GM18870 (cell line): ENCODE measurements around the gene MAML2.

ENCODE experiments used
- ATAC-seq: cut with Tn5 transposase; IDR thresholded peaks from one replicate; pipeline ENCODE4 v1.9.1; 2021; ENCODE audit warnings: moderate library complexity; ENCODE audit not compliant: unreplicated experiment

The MAML2 gene

GRCh38 chr11:96215826-96216225 lies 127.2 kb downstream of the MAML2 start:
- ATAC-seq = no peak

- peak; percentile 68 for ATAC-seq
Observed at GRCh38 chr11:96215110-96215782, 127.7 kb downstream of the MAML2 start.

- ATAC-seq = no peak
Observed at GRCh38 chr11:96214777-96215109, 128.3 kb downstream of the MAML2 start.

- no peak for ATAC-seq
Observed at GRCh38 chr11:96213500-96213899, 129.5 kb downstream of the MAML2 start.

GRCh38 chr11:96211436-96211835 lies 131.6 kb downstream of the MAML2 start:
- ATAC-seq = no peak

- no peak for ATAC-seq
Observed at GRCh38 chr11:96207459-96208449, 135.2 kb downstream of the MAML2 start.

GRCh38 chr11:96206955-96207354 lies 136.0 kb downstream of the MAML2 start:
- ATAC-seq = no peak

- no peak for ATAC-seq
Observed at GRCh38 chr11:96205460-96205809, 137.6 kb downstream of the MAML2 start.

- ATAC-seq = no peak
Observed at GRCh38 chr11:96204721-96205459, 138.1 kb downstream of the MAML2 start.

GRCh38 chr11:96204366-96204659 lies 138.7 kb downstream of the MAML2 start:
- no peak for ATAC-seq

- ATAC-seq = no peak
Observed at GRCh38 chr11:96203567-96204365, 139.2 kb downstream of the MAML2 start.

GRCh38 chr11:96200243-96200642 lies 142.8 kb downstream of the MAML2 start:
- no peak for ATAC-seq

- ATAC-seq = no peak
Observed at GRCh38 chr11:96199563-96200025, 143.4 kb downstream of the MAML2 start.

GRCh38 chr11:96197801-96198701 lies 144.9 kb downstream of the MAML2 start:
- peak; percentile 83 for ATAC-seq

- ATAC-seq = no peak
Observed at GRCh38 chr11:96197103-96197502, 145.9 kb downstream of the MAML2 start.

- no peak for ATAC-seq
Observed at GRCh38 chr11:96196181-96196662, 146.8 kb downstream of the MAML2 start.

- no peak for ATAC-seq
Observed at GRCh38 chr11:96195671-96196070, 147.3 kb downstream of the MAML2 start.

- no peak for ATAC-seq
Observed at GRCh38 chr11:96194581-96195374, 148.2 kb downstream of the MAML2 start.
